CD4-positive, alpha-beta T cell (primary cell): ENCODE measurements around the gene HSD3B2. TPM values are rescaled to one million over a fixed set of nuclear protein-coding genes. Genes with fewer than 3 reads are reported as not detected.

Experiments
- ATAC-seq: fragments of 200-7000 bp; cut with Tn5 transposase; one replicate; pipeline ENCODE4 v1.10.0; 2022; ENCODE audit warnings: mild to moderate bottlenecking; ENCODE audit not compliant: poor library complexity
- CTCF ChIA-PET: fragments of 350-600 bp; sonication (Branson Sonifier 250); formaldehyde crosslinking; loops from one replicate; lab custom pipeline; 2021; ENCODE audit warnings: antibody characterized with exemption, inconsistent platforms; lab: Charles Lee
- POLR2A ChIA-PET: fragments of 350-600 bp; sonication (Branson Sonifier 250); formaldehyde crosslinking; loops from one replicate; lab custom pipeline; 2021; ENCODE audit warnings: antibody characterized with exemption, inconsistent platforms; lab: Charles Lee
- DNase-seq, 14 experiments: peaks; one replicate each; pipeline ENCODE4 v3.0.0-alpha.2; 2013 to 2020; ENCODE audit warnings: mixed read lengths in 2 of 14
- H3K27ac ChIP-seq, 2 donors: one replicate each; pipeline versions ENCODE4 v1.5.1 to v1.7.0; 2013; ENCODE audit warnings: low read length in 2 of 2, low read depth in 1 of 2, mild to moderate bottlenecking in 1 of 2
- H3K27me3 ChIP-seq, 2 experiments: 1 replicate in 1 of 2; 2 replicates in 1 of 2; pipeline versions ENCODE4 v1.6.1 to v1.7.0; 2013; ENCODE audit warnings: low read length in 2 of 2, control low read depth in 1 of 2, mild to moderate bottlenecking in 1 of 2, moderate library complexity in 1 of 2; ENCODE audit not compliant: insufficient read depth in 2 of 2, control insufficient read depth in 1 of 2
- H3K36me3 ChIP-seq: one replicate; pipeline ENCODE4 v1.6.1; 2013; ENCODE audit warnings: low read length, control low read depth; ENCODE audit not compliant: insufficient read depth
- H3K4me1 ChIP-seq: one replicate; pipeline ENCODE4 v1.6.1; 2013; ENCODE audit warnings: low read length, control low read depth; ENCODE audit not compliant: insufficient read depth
- H3K4me3 ChIP-seq: one replicate; pipeline ENCODE4 v1.5.1; 2013; ENCODE audit warnings: mild to moderate bottlenecking, low read length, moderate library complexity
- H3K9me3 ChIP-seq, 2 experiments: 1 replicate in 1 of 2; 2 replicates in 1 of 2; pipeline versions ENCODE4 v1.6.1 to v1.7.0; 2013; ENCODE audit warnings: low read length in 2 of 2, mild to moderate bottlenecking in 2 of 2, control low read depth in 1 of 2, moderate library complexity in 1 of 2; ENCODE audit not compliant: control insufficient read depth in 1 of 2, insufficient read depth in 1 of 2
- H3K27ac Mint-ChIP-seq: one replicate; pipeline ENCODE4 v1.8.0; 2020; ENCODE audit warnings: mixed read lengths
- H3K27me3 Mint-ChIP-seq: one replicate; pipeline ENCODE4 v1.8.0; 2021; ENCODE audit warnings: mixed read lengths
- H3K36me3 Mint-ChIP-seq: one replicate; pipeline ENCODE4 v1.8.0; 2021; ENCODE audit warnings: low read depth, mixed read lengths
- H3K4me1 Mint-ChIP-seq: one replicate; pipeline ENCODE4 v1.8.0; 2021; ENCODE audit warnings: low read depth, mixed read lengths
- H3K4me3 Mint-ChIP-seq: one replicate; pipeline ENCODE4 v1.8.0; 2020; ENCODE audit warnings: mild to moderate bottlenecking, mixed read lengths
- H3K9me3 Mint-ChIP-seq: one replicate; pipeline ENCODE4 v1.8.0; 2020; ENCODE audit warnings: mixed read lengths
- CTCF ChIP-seq: fragments of 200-600 bp; IDR thresholded peaks from one replicate; pipeline ENCODE4 v1.8.0; 2022; ENCODE audit warnings: antibody characterized with exemption, mild to moderate bottlenecking
- intact Hi-C, 2 experiments: fragments of 100-400 bp; cut with DNase I in 1 of 2; cut with micrococcal nuclease in 1 of 2; formaldehyde crosslinking; loops; one replicate each; pipeline versions ENCODE4 v1.15.1 to v1.9.0; 2023 to 2025; cut with DNase I, micrococcal nuclease
- total RNA-seq, 174 experiments: library from RNA in 2 of 174; stranded (reverse) in 2 of 174; gene quantifications; one replicate each; pipeline ENCODE4 v1.2.3 and lab custom pipeline; 2021 to 2026

HSD3B2 gene
- total RNA-seq, 2 experiments from 2014 or later: not detected

GRCh38 chr1:119431836-119432235, 16.9 kb downstream of the HSD3B2 start:
- intact Hi-C loops: no loop called here
- Mint-ChIP-seq H3K27ac (no peak overlapping the region), H3K27me3 (peaks cover 41% of the 10 kb centered on the region), H3K4me3 (no peak overlapping the region), H3K4me1 (no peaks in the 10 kb centered on the region), H3K9me3 (no peaks in the 10 kb centered on the region), H3K36me3 (no peaks in the 10 kb centered on the region)
- Histone ChIP-seq H3K4me3 (no peak overlapping the region), H3K27me3 (peaks cover 0 to 5% of the 10 kb centered on the region in 2 experiments), H3K9me3 (peaks cover 0 to 4% of the 10 kb centered on the region in 2 experiments), H3K36me3 (no peaks in the 10 kb centered on the region), H3K27ac (no peak overlapping the region), H3K4me1 (no peaks in the 10 kb centered on the region)
- ATAC-seq (no peak), DNase-seq (no peak)
- POLR2A ChIA-PET: no interaction called here
- CTCF ChIA-PET: no interaction called here
- no peak for TF ChIP-seq CTCF

DNA sequence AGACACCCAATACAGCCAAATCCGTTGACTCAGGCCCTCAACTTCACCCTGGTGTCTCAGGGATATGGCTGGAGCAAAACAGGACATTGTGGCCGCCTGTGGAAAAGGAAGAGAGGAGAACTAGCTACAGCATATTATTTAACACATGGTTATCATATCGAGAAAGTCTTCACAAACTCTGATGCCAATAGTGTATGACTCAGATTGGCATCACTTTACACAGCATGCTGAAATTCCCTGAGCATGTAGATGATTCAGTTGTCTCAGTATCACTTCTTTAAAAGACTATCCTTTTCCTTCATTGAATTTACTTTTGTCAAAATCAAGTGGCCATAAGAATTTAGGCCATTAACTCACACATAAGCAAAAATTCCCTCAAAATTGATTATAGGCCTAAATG, 20.1 kb downstream of the HSD3B2 start:
- H3K27me3 Mint-ChIP-seq: peaks cover 28% of the 10 kb centered on the region
- Histone ChIP-seq H3K27ac (no peak overlapping the region), H3K4me3 (no peak overlapping the region), H3K4me1 (no peaks in the 10 kb centered on the region), H3K36me3 (no peaks in the 10 kb centered on the region), H3K9me3 (peaks cover 0 to 4% of the 10 kb centered on the region in 2 experiments), H3K27me3 (peaks cover 0 to 5% of the 10 kb centered on the region in 2 experiments)
- no peaks in the 10 kb centered on the region for H3K4me1 Mint-ChIP-seq
- POLR2A ChIA-PET: no interaction called here
- no peak overlapping the region for H3K27ac Mint-ChIP-seq
- H3K4me3 Mint-ChIP-seq: no peak overlapping the region
- DNase-seq (no peak), ATAC-seq (no peak)
- no peaks in the 10 kb centered on the region for H3K9me3 Mint-ChIP-seq
- H3K36me3 Mint-ChIP-seq: no peaks in the 10 kb centered on the region
- TF ChIP-seq CTCF: no peak
- intact Hi-C loops: no loop called here
- CTCF ChIA-PET: no interaction called here

- H3K36me3 ChIP-seq: no peaks in the 10 kb centered on the region
- Mint-ChIP-seq H3K36me3 (no peaks in the 10 kb centered on the region), H3K4me3 (no peak overlapping the region), H3K27me3 (peaks cover 11% of the 10 kb centered on the region), H3K4me1 (no peaks in the 10 kb centered on the region), H3K9me3 (no peaks in the 10 kb centered on the region), H3K27ac (no peak overlapping the region)
- peaks cover 0 to under 1% of the 10 kb centered on the region in 2 experiments for H3K9me3 ChIP-seq
- ChIA-PET POLR2A (no interaction called here), CTCF (no interaction called here)
- TF ChIP-seq CTCF: no peak
- no peak for DNase-seq
- ATAC-seq: no peak
- intact Hi-C loops: no loop called here
- no peaks in the 10 kb centered on the region for H3K4me1 ChIP-seq
- no peaks in the 10 kb centered on the region for H3K27me3 ChIP-seq
- no peak overlapping the region for H3K4me3 ChIP-seq
- H3K27ac ChIP-seq: no peak overlapping the region
These were observed 23.8 kb downstream of the HSD3B2 start for GRCh38 chr1:119438761-119439160.
